ENCODE data around the gene EPB41L2. TPM values are rescaled to one million over a fixed set of nuclear protein-coding genes. Genes with fewer than 3 reads are reported as not detected.
"Not testable (repeated sequence)": the region's sequence is repeated elsewhere in the genome, so short reads cannot be mapped to it uniquely, and the experiment has no call there.

Gene EPB41L2
- total RNA-seq, 4 donors from 2014 or later = 57.2 to 116 (median 85.2) TPM

- whole genome bisulfite sequencing, 2 donors (ENCODE audit: low coverage in 1 of 2) = 93 to 100% methylated on average over 1 of the region's 1 CpG
- no peak overlapping the region for H3K27ac ChIP-seq
- H3K36me3 ChIP-seq = no peaks in the 10 kb centered on the region
- no peak overlapping the region for H3K4me3 ChIP-seq
- no peaks in the 10 kb centered on the region for H3K9me3 ChIP-seq
- H3K27me3 ChIP-seq = no peaks in the 10 kb centered on the region
- H3K4me1 ChIP-seq = peaks cover 0 to 7% (median 6%) of the 10 kb centered on the region in 3 donors
- ATAC-seq = no peak
- no peak for TF ChIP-seq EP300 (IDR thresholded peaks at IDR 0.05)
Measured at GRCh38 chr6:130996635-130997034, 66.4 kb downstream of the EPB41L2 start.

- H3K36me3 ChIP-seq = no peaks in the 10 kb centered on the region
- H3K4me3 ChIP-seq = no peak overlapping the region
- no peak for ATAC-seq
- H3K27me3 ChIP-seq = no peaks in the 10 kb centered on the region
- 80 to 100% methylated on average over 2 of the region's 2 CpGs for WGBS, 2 donors (ENCODE audit: low coverage in 1 of 2)
- peaks cover 0 to 6% (median 6%) of the 10 kb centered on the region in 3 donors for H3K4me1 ChIP-seq
- no peaks in the 10 kb centered on the region for H3K9me3 ChIP-seq
- no peak overlapping the region for H3K27ac ChIP-seq
- TF ChIP-seq POLR2A (IDR thresholded peaks at IDR 0.05) (no peak), POLR2AphosphoS5 (IDR thresholded peaks at IDR 0.05) (no peak), EP300 (IDR thresholded peaks at IDR 0.05) (no peak), CTCF (IDR thresholded peaks at IDR 0.05) (no peak)
Measured at GRCh38 chr6:130995783-130996447, 67.1 kb downstream of the EPB41L2 start.

GRCh38 chr6:130994319-130995097, 68.5 kb downstream of the EPB41L2 start:
- no peak for ATAC-seq
- H3K36me3 ChIP-seq = no peaks in the 10 kb centered on the region
- no peaks in the 10 kb centered on the region for H3K27me3 ChIP-seq
- TF ChIP-seq POLR2AphosphoS5 (IDR thresholded peaks at IDR 0.05) = no peak
- TF ChIP-seq EP300 (IDR thresholded peaks at IDR 0.05) = no peak
- TF ChIP-seq CTCF (IDR thresholded peaks at IDR 0.05) = no peak
- TF ChIP-seq POLR2A (IDR thresholded peaks at IDR 0.05) = no peak
- WGBS, 2 donors (ENCODE audit: low coverage in 1 of 2) = 93 to 97% methylated on average over 6 to 8 of the region's 10 CpGs
- H3K27ac ChIP-seq = no peak overlapping the region
- no peak overlapping the region for H3K4me3 ChIP-seq
- H3K4me1 ChIP-seq = peaks cover 0 to 6% (median 0%) of the 10 kb centered on the region in 3 donors
- no peaks in the 10 kb centered on the region for H3K9me3 ChIP-seq

- Histone ChIP-seq H3K27ac (no peak overlapping the region), H3K9me3 (no peaks in the 10 kb centered on the region), H3K36me3 (no peaks in the 10 kb centered on the region), H3K4me1 (peaks cover 0 to 6% (median 0%) of the 10 kb centered on the region in 3 donors), H3K27me3 (no peaks in the 10 kb centered on the region), H3K4me3 (no peak overlapping the region)
- 83 to 84% methylated on average over 9 to 11 of the region's 11 CpGs for WGBS, 2 donors (ENCODE audit: low coverage in 1 of 2)
- no peak for ATAC-seq
- TF ChIP-seq CTCF (IDR thresholded peaks at IDR 0.05) (no peak), EP300 (IDR thresholded peaks at IDR 0.05) (no peak), POLR2A (IDR thresholded peaks at IDR 0.05) (no peak), POLR2AphosphoS5 (IDR thresholded peaks at IDR 0.05) (no peak)
Measured at GRCh38 chr6:130993292-130993765, 69.7 kb downstream of the EPB41L2 start.

- TF ChIP-seq POLR2A (IDR thresholded peaks at IDR 0.05) (no peak), CTCF (IDR thresholded peaks at IDR 0.05) (no peak), EP300 (IDR thresholded peaks at IDR 0.05) (no peak), POLR2AphosphoS5 (IDR thresholded peaks at IDR 0.05) (no peak)
- 42 to 48% methylated on average over 6 of the region's 6 CpGs for WGBS, 2 donors (ENCODE audit: low coverage in 1 of 2)
- Histone ChIP-seq H3K4me1 (no peaks in the 10 kb centered on the region), H3K27me3 (no peaks in the 10 kb centered on the region), H3K4me3 (no peak overlapping the region), H3K36me3 (no peaks in the 10 kb centered on the region), H3K9me3 (no peaks in the 10 kb centered on the region), H3K27ac (peak overlapping the region in 1 of 4 donors; percentile 13)
- no peak for ATAC-seq
Measured at GRCh38 chr6:130991422-130992137, 71.5 kb downstream of the EPB41L2 start.

GRCh38 chr6:130987539-130987938, 75.5 kb downstream of the EPB41L2 start:
- H3K27ac ChIP-seq, H3K36me3 ChIP-seq, ATAC-seq, H3K4me1 ChIP-seq, H3K27me3 ChIP-seq, H3K4me3 ChIP-seq, H3K9me3 ChIP-seq: not testable (repeated sequence)
- WGBS, 2 donors (ENCODE audit: low coverage in 1 of 2) = 90 to 100% methylated on average over 3 of the region's 5 CpGs
